Lung (tissue), 12 donors: Measurements from ENCODE around the gene SOX13. TPM values are rescaled to one million over a fixed set of nuclear protein-coding genes. Genes with fewer than 3 reads are reported as not detected.

Source experiments
- ATAC-seq: fragments of 200-7000 bp; cut with Tn5 transposase; one replicate; pipeline ENCODE4 v1.9.1; 2020; ENCODE audit warnings: moderate number of reproducible peaks; ENCODE audit not compliant: insufficient read depth, low FRiP score
- DNase-seq, 3 donors: peaks; one replicate each; pipeline ENCODE4 v3.0.0-alpha.2; 2013 to 2017
- H3K27ac ChIP-seq, 2 donors: one replicate each; pipeline ENCODE4 v1.5.1; 2013; ENCODE audit warnings: mild to moderate bottlenecking in 2 of 2, moderate library complexity in 2 of 2, control low read depth in 1 of 2, inconsistent platforms in 1 of 2, low read depth in 1 of 2, low read length in 1 of 2
- H3K27me3 ChIP-seq, 3 donors: one replicate each; pipeline ENCODE4 v1.5.1; 2013; ENCODE audit warnings: low read length in 2 of 3; ENCODE audit not compliant: control insufficient read depth in 3 of 3, insufficient read depth in 3 of 3
- H3K36me3 ChIP-seq, 4 donors: one replicate each; pipeline ENCODE4 v1.5.1; 2013; ENCODE audit warnings: low read length in 4 of 4, mild to moderate bottlenecking in 1 of 4, moderate library complexity in 1 of 4; ENCODE audit not compliant: control insufficient read depth in 4 of 4, insufficient read depth in 4 of 4
- H3K4me1 ChIP-seq, 5 donors: one replicate each; pipeline ENCODE4 v1.5.1; 2013; ENCODE audit warnings: low read length in 5 of 5, mild to moderate bottlenecking in 2 of 5, moderate library complexity in 1 of 5; ENCODE audit not compliant: control insufficient read depth in 5 of 5, insufficient read depth in 5 of 5
- H3K4me3 ChIP-seq: one replicate; pipeline ENCODE4 v1.5.1; 2013; ENCODE audit warnings: mild to moderate bottlenecking, control low read depth, moderate library complexity
- H3K9ac ChIP-seq, 2 donors: one replicate each; pipeline ENCODE4 v1.5.1; 2013; ENCODE audit warnings: low read length in 2 of 2, control low read depth in 1 of 2; ENCODE audit not compliant: insufficient read depth in 1 of 2
- H3K9me3 ChIP-seq, 4 donors: one replicate each; pipeline ENCODE4 v1.5.1; 2013; ENCODE audit warnings: low read length in 3 of 4, mild to moderate bottlenecking in 1 of 4, moderate library complexity in 1 of 4; ENCODE audit not compliant: control insufficient read depth in 4 of 4, insufficient read depth in 3 of 4
- WGBS, 2 donors: extraction: QIAGEN DNeasy Blood & Tissue Kit; methylation state at CpG; one replicate each; pipeline ENCODE4 v1.1.7; 2013; 5-methylcytosine and 5-hydroxymethylcytosine counted together
- polyA plus RNA-seq, 2 donors: library from polyadenylated mRNA; stranded (reverse); fragments of 200-250 nt; gene quantifications; one replicate each; pipeline ENCODE4 v1.2.1, GENCODE V29; 2013
- total RNA-seq, 2 donors: library from RNA; depleted of rRNA in 1 of 2; stranded (reverse); fragments of >200 nt in 1 of 2; gene quantifications; one replicate each; pipeline ENCODE4 v1.2.1, GENCODE V29; 2014 to 2021
- TF ChIP-seq, protein P1 (sequence below): IDR thresholded peaks from 2 replicates; pipeline ENCODE4 v1.5.1; 2012; ENCODE audit warnings: mild to moderate bottlenecking; ENCODE audit errors: control extremely low read depth, extremely low read depth
- donor health status: control.
- donor health status: control.
- donor health status: Bipolar disorder and iron deficiency.
- donor health status: healthy.
- donor health status: DM: yes; HTN: yes; CAD: no.

SOX13 gene
- total and polyA plus RNA-seq, 4 donors: 14.7 to 52.6 (median 30.3) TPM

- H3K27ac ChIP-seq: no peak overlapping the region
- ATAC-seq: no peak
- 79 to 84% methylated on average over 11 of the region's 11 CpGs for WGBS, 2 donors
Measured at GRCh38 chr1:204112876-204113730, 40.2 kb downstream of the SOX13 start.

DNA sequence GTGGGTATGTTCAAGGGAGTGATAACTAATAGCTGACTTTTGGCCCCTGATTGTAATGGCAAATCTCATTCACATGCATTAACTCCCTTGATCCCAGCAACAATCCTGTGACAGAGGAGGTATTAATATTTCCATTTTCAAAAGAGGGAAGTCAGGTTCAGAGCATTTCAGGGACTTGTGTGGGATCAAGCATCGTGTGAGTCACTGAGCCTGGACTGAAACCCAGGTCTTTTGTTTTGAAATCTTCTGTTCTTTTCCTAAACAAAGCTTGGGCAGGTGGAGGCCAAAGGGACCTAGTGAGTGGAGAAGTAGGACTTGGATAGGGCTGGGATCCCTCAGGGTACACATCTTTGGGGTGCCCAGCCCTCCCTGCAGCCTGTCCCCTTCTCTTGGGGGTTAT lies 41.0 kb downstream of the SOX13 start:
- DNase-seq (no peak), ATAC-seq (no peak)
- Histone ChIP-seq H3K9ac (no peak overlapping the region), H3K27ac (no peak overlapping the region), H3K27me3 (no peaks in the 10 kb centered on the region), H3K9me3 (no peaks in the 10 kb centered on the region), H3K4me1 (peaks cover 0 to 11% (median 5%) of the 10 kb centered on the region in 5 donors), H3K36me3 (peaks cover 0 to 23% (median 16%) of the 10 kb centered on the region in 4 donors), H3K4me3 (no peak overlapping the region)
- 59% methylated on average over 1 of the region's 1 CpG for WGBS, 2 donors
- TF ChIP-seq, protein P1, sequence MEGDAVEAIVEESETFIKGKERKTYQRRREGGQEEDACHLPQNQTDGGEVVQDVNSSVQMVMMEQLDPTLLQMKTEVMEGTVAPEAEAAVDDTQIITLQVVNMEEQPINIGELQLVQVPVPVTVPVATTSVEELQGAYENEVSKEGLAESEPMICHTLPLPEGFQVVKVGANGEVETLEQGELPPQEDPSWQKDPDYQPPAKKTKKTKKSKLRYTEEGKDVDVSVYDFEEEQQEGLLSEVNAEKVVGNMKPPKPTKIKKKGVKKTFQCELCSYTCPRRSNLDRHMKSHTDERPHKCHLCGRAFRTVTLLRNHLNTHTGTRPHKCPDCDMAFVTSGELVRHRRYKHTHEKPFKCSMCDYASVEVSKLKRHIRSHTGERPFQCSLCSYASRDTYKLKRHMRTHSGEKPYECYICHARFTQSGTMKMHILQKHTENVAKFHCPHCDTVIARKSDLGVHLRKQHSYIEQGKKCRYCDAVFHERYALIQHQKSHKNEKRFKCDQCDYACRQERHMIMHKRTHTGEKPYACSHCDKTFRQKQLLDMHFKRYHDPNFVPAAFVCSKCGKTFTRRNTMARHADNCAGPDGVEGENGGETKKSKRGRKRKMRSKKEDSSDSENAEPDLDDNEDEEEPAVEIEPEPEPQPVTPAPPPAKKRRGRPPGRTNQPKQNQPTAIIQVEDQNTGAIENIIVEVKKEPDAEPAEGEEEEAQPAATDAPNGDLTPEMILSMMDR: no peak

More at GRCh38 chr1:204112876-204113730, 40.2 kb downstream of the SOX13 start:
- Histone ChIP-seq H3K4me1 (peaks cover 0 to 15% (median 13%) of the 10 kb centered on the region in 5 donors), H3K9ac (no peak overlapping the region), H3K27me3 (no peaks in the 10 kb centered on the region), H3K36me3 (peaks cover 0 to 22% (median 13%) of the 10 kb centered on the region in 4 donors), H3K4me3 (no peak overlapping the region), H3K9me3 (no peaks in the 10 kb centered on the region)
- TF ChIP-seq, protein P1: no peak
- DNase-seq: no peak

DNA sequence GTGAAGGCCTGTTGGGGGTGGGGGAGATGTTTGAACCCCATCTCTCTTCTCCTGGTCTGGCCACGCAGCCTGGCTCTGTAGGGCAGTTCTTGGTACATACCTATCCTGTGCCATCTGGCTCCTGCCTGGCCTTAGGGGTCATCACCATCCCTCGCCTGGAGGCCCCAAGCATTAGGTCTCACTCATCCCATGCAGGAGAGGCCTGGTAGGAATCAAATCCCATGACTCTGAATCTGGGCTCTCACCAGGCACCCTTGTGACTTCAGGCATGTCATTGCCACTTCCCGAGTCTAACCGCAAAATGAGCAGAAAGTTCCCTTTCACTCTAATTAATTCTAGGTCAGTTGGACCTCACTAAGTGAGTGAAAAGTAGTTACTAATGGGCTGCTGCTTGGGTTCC lies 41.7 kb downstream of the SOX13 start:
- WGBS, 2 donors: 82 to 87% methylated on average over 4 of the region's 4 CpGs
- TF ChIP-seq, protein P1: no peak
- ATAC-seq (no peak), DNase-seq (no peak)
- Histone ChIP-seq H3K27me3 (no peaks in the 10 kb centered on the region), H3K27ac (no peak overlapping the region), H3K9ac (no peak overlapping the region), H3K4me3 (no peak overlapping the region), H3K9me3 (no peaks in the 10 kb centered on the region), H3K36me3 (peaks cover 0 to 25% (median 20%) of the 10 kb centered on the region in 4 donors), H3K4me1 (peaks cover 0 to 11% (median 0%) of the 10 kb centered on the region in 5 donors)
